IMR-90 (cell line): ENCODE data around the gene CPA5. TPM values are rescaled to one million over a fixed set of nuclear protein-coding genes. Genes with fewer than 3 reads are reported as not detected.

Experiments
- ATAC-seq: fragments of 200-7000 bp; cut with Tn5 transposase; 2 replicates; pipeline ENCODE4 v1.9.1; 2020; ENCODE audit warnings: low read depth, mild to moderate bottlenecking, moderate library complexity
- BruUV-seq: library from RNA; stranded (reverse); fragments of 400-500 nt; replicated peaks from 2 replicates; lab custom pipeline; 2021; lab: Mats Ljungman, UMichigan
- CTCF ChIA-PET: fragments of 300-600 bp; formaldehyde crosslinking; extraction: SDS; loops from one replicate; lab custom pipeline; 2021; ENCODE audit warnings: antibody characterized with exemption; lab: Yijun Ruan, JAX
- POLR2A ChIA-PET: fragments of 300-600 bp; sonication (Branson Sonifier 250); formaldehyde crosslinking; loops from one replicate; lab custom pipeline; 2022; ENCODE audit warnings: antibody characterized with exemption; ENCODE audit not compliant: unreplicated experiment; lab: Charles Lee
- DNase-seq: peaks from one replicate; pipeline ENCODE4 v3.0.0; 2013
- H2AFZ ChIP-seq: replicated peaks from 2 replicates; pipeline ENCODE3; 2013; ENCODE audit warnings: low read length, mild to moderate bottlenecking; ENCODE audit not compliant: poor library complexity
- H2AK5ac ChIP-seq: 2 replicates; pipeline ENCODE4 v1.6.1; 2013; ENCODE audit warnings: low read depth, low read length, inconsistent platforms
- H2AK9ac ChIP-seq: replicated peaks from 2 replicates; pipeline ENCODE3; 2013; ENCODE audit warnings: mild to moderate bottlenecking, low read depth, low read length, moderate library complexity; ENCODE audit not compliant: poor library complexity
- H2BK120ac ChIP-seq: 2 replicates; pipeline ENCODE4 v1.6.1; 2013; ENCODE audit warnings: low read depth, low read length, inconsistent platforms
- H2BK15ac ChIP-seq: 3 replicates; pipeline ENCODE4 v1.6.1; 2013; ENCODE audit warnings: low read depth, low read length, inconsistent platforms
- H2BK20ac ChIP-seq: 2 replicates; pipeline ENCODE4 v1.6.1; 2013; ENCODE audit warnings: low read depth, mild to moderate bottlenecking, inconsistent platforms, low read length, moderate library complexity
- H2BK5ac ChIP-seq: 2 replicates; pipeline ENCODE4 v1.6.1; 2013; ENCODE audit warnings: mild to moderate bottlenecking, low read depth, low read length, inconsistent platforms; ENCODE audit not compliant: poor library complexity, severe bottlenecking
- H3K14ac ChIP-seq: replicated peaks from 2 replicates; pipeline ENCODE4 v1.6.1; 2013; ENCODE audit warnings: low read depth, low read length, inconsistent platforms
- H3K18ac ChIP-seq: 2 replicates; pipeline ENCODE4 v1.6.1; 2013; ENCODE audit warnings: low read depth, low read length, control low read depth
- H3K23ac ChIP-seq: 2 replicates; pipeline ENCODE4 v1.6.1; 2013; ENCODE audit warnings: low read depth, low read length, inconsistent platforms
- H3K27ac ChIP-seq: 2 replicates; pipeline ENCODE4 v1.5.1; 2013; ENCODE audit warnings: mild to moderate bottlenecking, control low read depth, low read length; ENCODE audit not compliant: insufficient read depth
- H3K27me3 ChIP-seq: 2 replicates; pipeline ENCODE4 v1.6.1; 2013; ENCODE audit warnings: low read length; ENCODE audit not compliant: control insufficient read depth, insufficient read depth
- H3K36me3 ChIP-seq: 2 replicates; pipeline ENCODE4 v1.6.1; 2013; ENCODE audit warnings: low read length, mixed read lengths; ENCODE audit not compliant: control insufficient read depth, insufficient read depth
- H3K4ac ChIP-seq: 2 replicates; pipeline ENCODE4 v1.6.1; 2013; ENCODE audit warnings: low read depth, low read length, inconsistent platforms
- H3K4me1 ChIP-seq: 2 replicates; pipeline ENCODE4 v1.6.1; 2013; ENCODE audit warnings: low read length, mixed read lengths; ENCODE audit not compliant: control insufficient read depth, insufficient read depth
- H3K4me2 ChIP-seq: 2 replicates; pipeline ENCODE4 v1.6.1; 2013; ENCODE audit warnings: low read depth, mild to moderate bottlenecking, control low read depth, low read length, moderate library complexity
- H3K4me3 ChIP-seq: 2 replicates; pipeline ENCODE4 v1.5.1; 2013; ENCODE audit warnings: low read depth, mild to moderate bottlenecking, control low read depth, low read length, moderate library complexity; ENCODE audit not compliant: insufficient read depth
- H3K56ac ChIP-seq: 2 replicates; pipeline ENCODE4 v1.6.1; 2013; ENCODE audit warnings: low read length, inconsistent platforms; ENCODE audit not compliant: insufficient read depth; ENCODE audit errors: extremely low read depth
- H3K79me1 ChIP-seq, 2 experiments: 2 replicates each; pipeline ENCODE4 v1.6.1; 2013; ENCODE audit warnings: low read length in 2 of 2, inconsistent platforms in 1 of 2, low read depth in 1 of 2
- H3K9ac ChIP-seq: 2 replicates; pipeline ENCODE4 v1.6.1; 2013; ENCODE audit warnings: low read depth, low read length, control low read depth
- H3K9me1 ChIP-seq: 2 replicates; pipeline ENCODE4 v1.6.1; 2013; ENCODE audit warnings: low read length, inconsistent platforms; ENCODE audit not compliant: insufficient read depth
- H3K9me3 ChIP-seq: 2 replicates; pipeline ENCODE4 v1.6.1; 2013; ENCODE audit warnings: low read length; ENCODE audit not compliant: control insufficient read depth, insufficient read depth
- H4K20me1 ChIP-seq: 2 replicates; pipeline ENCODE4 v1.6.1; 2013; ENCODE audit warnings: low read length, inconsistent platforms; ENCODE audit not compliant: insufficient read depth
- H4K5ac ChIP-seq: 2 replicates; pipeline ENCODE4 v1.6.1; 2013; ENCODE audit warnings: mild to moderate bottlenecking, low read depth, low read length, control low read depth
- H4K8ac ChIP-seq, 2 experiments: 2 replicates each; pipeline ENCODE4 v1.6.1; 2013; ENCODE audit warnings: low read depth in 2 of 2, low read length in 2 of 2, control low read depth in 1 of 2, inconsistent platforms in 1 of 2
- H4K91ac ChIP-seq: 2 replicates; pipeline ENCODE4 v1.6.1; 2013; ENCODE audit warnings: low read depth, low read length, inconsistent platforms; ENCODE audit not compliant: insufficient read depth
- BHLHE40 ChIP-seq: fragments of 150-350 bp; IDR thresholded peaks from 2 replicates; pipeline ENCODE4 v1.6.1; 2016; ENCODE audit warnings: mild to moderate bottlenecking, low read depth, low read length
- CEBPB ChIP-seq: IDR thresholded peaks from 2 replicates; pipeline ENCODE4 v1.6.1; 2012; ENCODE audit warnings: low read depth, low read length, improper control_type of control experiment
- CTCF ChIP-seq: conservative IDR thresholded peaks from 2 replicates; pipeline ENCODE4 v1.5.1; 2012; ENCODE audit warnings: mild to moderate bottlenecking, low read depth, low read length, improper control_type of control experiment
- ELK1 ChIP-seq: fragments of 150-350 bp; IDR thresholded peaks from 2 replicates; pipeline ENCODE4 v1.6.1; 2016; ENCODE audit warnings: low read depth, mild to moderate bottlenecking, low read length, moderate library complexity, borderline replicate concordance
- FOS ChIP-seq: fragments of 150-350 bp; IDR thresholded peaks from 2 replicates; pipeline ENCODE4 v1.6.1; 2016; ENCODE audit warnings: low read depth, low read length
- NFE2L2 ChIP-seq: fragments of 150-350 bp; IDR thresholded peaks from 2 replicates; pipeline ENCODE4 v1.6.1; 2016; ENCODE audit warnings: low read depth, mild to moderate bottlenecking, low read length
- RCOR1 ChIP-seq: IDR thresholded peaks from 2 replicates; pipeline ENCODE4 v1.6.1; 2012; ENCODE audit warnings: mild to moderate bottlenecking, low read length, improper control_type of control experiment; ENCODE audit not compliant: insufficient replicate concordance
- SMC3 ChIP-seq: fragments of 150-350 bp; IDR thresholded peaks from 2 replicates; pipeline ENCODE4 v1.6.1; 2016; ENCODE audit warnings: low read depth, mild to moderate bottlenecking, antibody characterized with exemption, low read length, moderate library complexity
- USF2 ChIP-seq: fragments of 150-350 bp; IDR thresholded peaks from 2 replicates; pipeline ENCODE4 v1.6.1; 2017; ENCODE audit warnings: mild to moderate bottlenecking, antibody characterized with exemption, low read length, low read depth
- WGBS, 2 experiments: methylation state at CpG; one replicate each; pipeline versions ENCODE4 v1.1.5 to v1.1.7; 2013; ENCODE audit warnings: missing lambda C conversion rate in 2 of 2; ENCODE audit not compliant: insufficient read length in 1 of 2; ENCODE audit errors: extremely low coverage in 2 of 2; 5-methylcytosine and 5-hydroxymethylcytosine counted together
- dilution Hi-C: fragments of 300-500 bp; cut with HindIII; formaldehyde crosslinking; loops from one replicate; pipeline ENCODE4 v1.14.3; 2018; ENCODE audit warnings: low sequenced_read_pairs; ENCODE audit not compliant: unreplicated experiment
- in situ Hi-C: fragments of 300-500 bp; cut with MboI; formaldehyde crosslinking; loops from 3 replicates; pipeline ENCODE4 v1.14.3; 2019; ENCODE audit warnings: low sequenced_read_pairs, inconsistent platforms, mixed read lengths
- intact Hi-C: fragments of 100-400 bp; cut with micrococcal nuclease; formaldehyde crosslinking; loops from 2 replicates; pipeline ENCODE4 v1.10.0; 2022
- polyA plus RNA-seq, 3 experiments: library from polyadenylated mRNA; depleted of rRNA; stranded (reverse); fragments of >200 nt; gene quantifications; 2 replicates each; pipeline ENCODE4 v1.2.3, GENCODE V29; 2012; ENCODE audit warnings: low replicate concordance in 1 of 3
- total RNA-seq: library from RNA; depleted of rRNA; stranded (reverse); fragments of >200 nt; gene quantifications from 2 replicates; pipeline ENCODE4 v1.2.3, GENCODE V29; 2012

Gene CPA5
- total and polyA plus RNA-seq, 2 of the 4 experiments (the other 2 are of a cell fraction), result under 0.01 to 0.86 TPM

- Histone ChIP-seq H3K9me3 (no peaks in the 10 kb centered on the region), H3K4me1 (peaks cover 43% of the 10 kb centered on the region), H2AFZ (peak overlapping the region; percentile 73), H4K5ac (peak overlapping the region; percentile 71), H4K20me1 (no peaks in the 10 kb centered on the region), H3K36me3 (no peaks in the 10 kb centered on the region), H3K79me1 (peaks cover 0 to 10% of the 10 kb centered on the region in 2 experiments; a peak in 1 of 4 replicates), H3K9me1 (peaks cover 44% of the 10 kb centered on the region), H3K18ac (peak overlapping the region; percentile 86), H2BK20ac (peak overlapping the region; percentile 96), H3K4me2 (peak overlapping the region; percentile 24; the same call in 1 of the 2 replicates), H2AK5ac (peak overlapping the region; percentile 100), H3K4me3 (no peak overlapping the region), H2BK5ac (peak overlapping the region; percentile 96), H4K8ac (peak overlapping the region; percentile 83 to 96), H3K56ac (peak overlapping the region; percentile 77), H3K27me3 (no peaks in the 10 kb centered on the region), H2BK15ac (peak overlapping the region; percentile 63), H2BK120ac (peak overlapping the region; percentile 98), H3K4ac (peak overlapping the region; percentile 99), H3K14ac (peak overlapping the region; percentile 89), H3K23ac (peak overlapping the region; percentile 70), H3K9ac (no peak overlapping the region), H2AK9ac (peak overlapping the region; percentile 76), H3K27ac (peak overlapping the region; percentile 78), H4K91ac (peak overlapping the region; percentile 95)
- DNase-seq (peak; percentile 94), ATAC-seq (peak; percentile 56)
- dilution Hi-C loops, result no loop called here
- BruUV-seq, result no TSS peak
- ChIA-PET POLR2A (interaction anchor here (1.1 kb wide), 1 partner anchor 129 kb away, joined by 3 read pairs; no protein-coding TSS in a partner anchor), CTCF (no interaction called here)
- WGBS, 2 experiments, result 42% methylated on average over 5 of the region's 15 CpGs; no CpG with 5 or more reads in 1 of the 2 experiments
- intact Hi-C loops, result no loop called here
- no peak for TF ChIP-seq USF2
- no peak for TF ChIP-seq SMC3
- TF ChIP-seq CTCF, result no peak
- no peak for TF ChIP-seq NFE2L2
- TF ChIP-seq BHLHE40, result peak; percentile 96
- peak; percentile 25 for TF ChIP-seq RCOR1
- TF ChIP-seq FOS, result peak; percentile 91
- TF ChIP-seq ELK1, result no peak
- peak; percentile 66 for TF ChIP-seq CEBPB
- in situ Hi-C loops, result no loop called here
Measured at GRCh38 chr7:130365511-130366441, 21.2 kb downstream of the CPA5 start.
